Common myeloid progenitor, CD34-positive (primary cell): ENCODE measurements around the gene CFAP45.

Experiments
- CTCF ChIA-PET: fragments of 350-600 bp; sonication (Branson Sonifier 250); formaldehyde crosslinking; loops from one replicate; lab custom pipeline; 2021; ENCODE audit warnings: antibody characterized with exemption; lab: Charles Lee
- POLR2A ChIA-PET: fragments of 350-600 bp; sonication (Branson Sonifier 250); formaldehyde crosslinking; loops from one replicate; lab custom pipeline; 2021; ENCODE audit warnings: antibody characterized with exemption; lab: Charles Lee
- DNase-seq, 3 donors: peaks; one replicate each; pipeline versions ENCODE4 v3.0.0 to v3.0.0-alpha.2; 2013
- H3K27ac ChIP-seq, 2 experiments: 1 replicate in 1 of 2; 2 replicates in 1 of 2; pipeline ENCODE4 v1.7.0; 2013; ENCODE audit warnings: inconsistent platforms in 2 of 2, low read length in 2 of 2, mild to moderate bottlenecking in 2 of 2, low read depth in 1 of 2, moderate library complexity in 1 of 2; ENCODE audit not compliant: severe bottlenecking in 2 of 2, insufficient read depth in 1 of 2, poor library complexity in 1 of 2
- H3K27me3 ChIP-seq, 5 experiments: replicated peaks in 2 of 5; 1 replicate in 3 of 5; 2 replicates in 2 of 5; pipeline versions ENCODE4 v1.6.1 to v1.7.0; 2013; ENCODE audit warnings: low read length in 4 of 5, mild to moderate bottlenecking in 2 of 5, moderate library complexity in 2 of 5, inconsistent platforms in 1 of 5; ENCODE audit not compliant: insufficient read depth in 5 of 5, control insufficient read depth in 4 of 5
- H3K36me3 ChIP-seq, 4 experiments: 1 replicate in 2 of 4; 2 replicates in 2 of 4; pipeline versions ENCODE4 v1.6.1 to v1.7.0; 2013; ENCODE audit warnings: low read length in 3 of 4, control low read depth in 1 of 4, mild to moderate bottlenecking in 1 of 4; ENCODE audit not compliant: control insufficient read depth in 4 of 4, insufficient read depth in 4 of 4
- H3K4me1 ChIP-seq, 4 experiments: 1 replicate in 3 of 4; 2 replicates in 1 of 4; pipeline versions ENCODE4 v1.6.1 to v1.7.1; 2013; ENCODE audit warnings: low read length in 3 of 4, mild to moderate bottlenecking in 3 of 4, control low read depth in 1 of 4, inconsistent platforms in 1 of 4, moderate library complexity in 1 of 4; ENCODE audit not compliant: control insufficient read depth in 4 of 4, insufficient read depth in 4 of 4; ENCODE audit errors: control extremely low read depth in 1 of 4
- H3K4me3 ChIP-seq, 7 experiments: 1 replicate in 4 of 7; 2 replicates in 3 of 7; pipeline versions ENCODE4 v1.5.1 to v1.7.0; 2013; ENCODE audit warnings: mild to moderate bottlenecking in 7 of 7, low read length in 6 of 7, moderate library complexity in 6 of 7, inconsistent platforms in 2 of 7, low read depth in 2 of 7, control low read depth in 1 of 7; ENCODE audit not compliant: insufficient read depth in 4 of 7, control insufficient read depth in 1 of 7; ENCODE audit errors: extremely low read depth in 1 of 7
- H3K9me3 ChIP-seq, 5 experiments: 1 replicate in 4 of 5; 2 replicates in 1 of 5; pipeline versions ENCODE4 v1.6.1 to v1.7.1; 2013; ENCODE audit warnings: low read length in 4 of 5, mild to moderate bottlenecking in 2 of 5, inconsistent platforms in 1 of 5, low read depth in 1 of 5, moderate library complexity in 1 of 5; ENCODE audit not compliant: control insufficient read depth in 4 of 5, insufficient read depth in 2 of 5; ENCODE audit errors: control extremely low read depth in 1 of 5
- WGBS: methylation state at CpG from one replicate; pipeline ENCODE4 v1.1.5; 2013; ENCODE audit not compliant: insufficient coverage; 5-methylcytosine and 5-hydroxymethylcytosine counted together

CFAP45 gene

DNA sequence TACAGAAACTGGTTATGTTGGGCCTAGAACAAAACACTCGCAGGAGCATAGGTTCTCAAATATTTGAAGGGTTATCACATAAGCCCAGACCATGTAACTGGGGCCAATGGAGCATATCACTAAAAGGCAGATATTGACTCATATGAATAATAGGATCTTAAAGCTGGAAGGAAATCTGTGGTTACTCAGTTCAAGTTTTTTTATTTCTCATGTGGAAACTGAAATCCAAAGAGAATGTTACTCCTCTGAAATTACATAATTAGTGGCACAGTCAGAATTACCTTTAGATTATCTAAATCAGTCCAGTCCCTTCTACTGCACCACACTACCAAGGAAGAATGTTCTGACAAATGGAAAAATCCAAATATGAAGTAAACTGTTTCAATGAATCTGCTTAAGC is 61.2 kb downstream of the CFAP45 start:
- Histone ChIP-seq H3K27ac (no peak overlapping the region), H3K36me3 (no peaks in the 10 kb centered on the region), H3K27me3 (no peaks in the 10 kb centered on the region), H3K4me1 (peaks cover 0 to 5% (median 0%) of the 10 kb centered on the region in 4 experiments), H3K4me3 (no peak overlapping the region), H3K9me3 (no peaks in the 10 kb centered on the region)
- DNase-seq = peak; percentile 56 to 82 (median 68)
- CTCF ChIA-PET = interaction anchor here (1.3 to 3.7 kb wide), 3 partner anchors 15 to 54 kb away, joined by 3 to 17 read pairs (median 7); no protein-coding TSS in a partner anchor
- POLR2A ChIA-PET = no interaction called here
- WGBS = 14% methylated on average over 1 of the region's 1 CpG

DNA sequence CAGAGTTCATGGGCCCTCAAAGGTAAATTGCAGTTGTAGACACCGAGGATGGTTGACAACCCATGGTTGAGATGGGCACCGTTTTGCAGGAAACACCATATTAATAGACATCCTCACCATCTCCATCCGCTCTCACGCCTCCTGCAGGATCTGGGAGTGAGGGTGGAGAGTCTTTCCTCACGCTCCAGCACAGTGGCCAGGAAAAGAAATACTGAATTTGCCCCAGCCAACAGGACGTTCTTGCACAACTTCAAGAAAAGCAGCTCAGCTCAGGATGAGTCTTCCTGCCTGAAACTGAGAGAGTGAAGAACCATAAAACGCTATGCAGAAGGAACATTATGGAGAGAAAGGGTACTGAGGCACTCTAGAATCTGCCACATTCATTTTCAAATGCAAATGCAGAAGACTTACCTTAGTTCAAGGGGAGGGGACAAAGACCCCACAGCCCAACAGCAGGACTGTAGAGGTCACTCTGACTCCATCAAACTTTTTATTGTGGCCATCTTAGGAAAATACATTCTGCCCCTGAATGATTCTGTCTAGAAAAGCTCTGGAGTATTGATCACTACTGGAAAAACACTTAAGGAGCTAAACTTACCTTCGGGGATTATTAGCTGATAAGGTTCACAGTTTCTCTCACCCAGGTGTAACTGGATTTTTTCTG is 64.0 kb downstream of the CFAP45 start:
- H3K4me3 ChIP-seq = no peak overlapping the region
- H3K27ac ChIP-seq = no peak overlapping the region
- H3K4me1 ChIP-seq = peaks cover 0 to 5% (median 0%) of the 10 kb centered on the region in 4 experiments
- H3K27me3 ChIP-seq = no peaks in the 10 kb centered on the region
- no peaks in the 10 kb centered on the region for H3K36me3 ChIP-seq
- H3K9me3 ChIP-seq = no peaks in the 10 kb centered on the region
- POLR2A ChIA-PET = no interaction called here
- 100% methylated on average over 4 of the region's 8 CpGs for WGBS
- CTCF ChIA-PET = interaction anchor here (0.8 to 1.6 kb wide), 4 partner anchors 15 to 100 kb away, joined by 3 to 13 read pairs (median 3); no protein-coding TSS in a partner anchor
- peak in 1 of 3 donors; percentile 25 for DNase-seq

DNA sequence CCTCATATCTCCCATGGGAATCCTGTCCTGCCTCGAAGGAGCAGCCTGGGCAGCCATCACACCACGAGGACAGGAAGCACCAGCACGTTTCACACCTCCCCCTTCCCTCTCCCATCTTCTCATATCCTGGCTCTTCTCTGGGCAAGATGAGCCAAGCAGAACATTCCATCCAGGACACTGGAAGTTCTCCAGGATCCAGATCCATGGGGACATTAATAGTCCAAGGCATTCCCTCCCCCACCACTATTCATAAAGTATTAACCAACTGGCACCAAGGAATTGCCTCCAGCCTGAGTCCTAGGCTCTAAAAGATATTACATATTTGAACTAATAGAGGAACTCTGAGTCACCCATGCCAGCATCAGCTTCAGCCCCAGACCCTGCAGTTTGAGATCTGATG is 64.6 kb downstream of the CFAP45 start:
- H3K4me1 ChIP-seq = peaks cover 0 to 5% (median 0%) of the 10 kb centered on the region in 4 experiments
- no peak for DNase-seq

DNA sequence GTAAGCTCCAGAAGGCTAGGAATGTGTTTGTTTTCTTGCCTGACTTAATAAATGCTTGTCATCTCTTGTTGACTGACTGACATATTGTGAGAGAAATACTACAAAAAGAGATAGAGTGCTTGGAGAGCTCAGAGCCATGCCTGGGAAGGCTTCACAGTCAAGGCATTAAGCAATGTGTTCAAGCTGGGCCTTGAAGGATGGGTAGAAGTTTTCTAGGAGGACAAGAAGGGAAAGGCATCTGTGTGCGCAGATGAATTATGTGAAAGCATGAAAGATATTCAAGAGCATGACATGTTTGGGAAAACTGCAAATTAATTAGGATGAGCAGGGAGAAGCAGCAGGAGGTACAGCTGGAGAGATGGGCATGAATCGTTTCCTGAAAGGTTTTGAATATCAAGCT is 67.7 kb downstream of the CFAP45 start:
- Histone ChIP-seq H3K4me3 (no peak overlapping the region), H3K36me3 (no peaks in the 10 kb centered on the region), H3K27me3 (no peaks in the 10 kb centered on the region), H3K9me3 (no peaks in the 10 kb centered on the region), H3K4me1 (peaks cover 0 to 4% (median 1%) of the 10 kb centered on the region in 4 experiments), H3K27ac (no peak overlapping the region)
- no peak for DNase-seq
- 100% methylated on average over 2 of the region's 2 CpGs for WGBS
- CTCF ChIA-PET = interaction anchor here (0.7 to 11.9 kb wide), 10 partner anchors 9 to 107 kb away, joined by 3 to 111 read pairs (median 4); partner anchors contain the start of gene FCRL6
- POLR2A ChIA-PET = interaction anchor here (1.1 kb wide), 1 partner anchor 33 kb away, joined by 4 read pairs; no protein-coding TSS in a partner anchor

More for the DNA sequence above, 64.6 kb downstream of the CFAP45 start:
- ChIA-PET POLR2A (no interaction called here), CTCF (interaction anchor here (1.0 to 1.6 kb wide), 2 partner anchors 14 to 101 kb away, joined by 3 read pairs; no protein-coding TSS in a partner anchor)
- H3K4me3 ChIP-seq = no peak overlapping the region
- no peaks in the 10 kb centered on the region for H3K36me3 ChIP-seq
- no peaks in the 10 kb centered on the region for H3K27me3 ChIP-seq
- H3K27ac ChIP-seq = no peak overlapping the region
- WGBS = 83% methylated on average over 1 of the region's 3 CpGs
- H3K9me3 ChIP-seq = no peaks in the 10 kb centered on the region

DNA sequence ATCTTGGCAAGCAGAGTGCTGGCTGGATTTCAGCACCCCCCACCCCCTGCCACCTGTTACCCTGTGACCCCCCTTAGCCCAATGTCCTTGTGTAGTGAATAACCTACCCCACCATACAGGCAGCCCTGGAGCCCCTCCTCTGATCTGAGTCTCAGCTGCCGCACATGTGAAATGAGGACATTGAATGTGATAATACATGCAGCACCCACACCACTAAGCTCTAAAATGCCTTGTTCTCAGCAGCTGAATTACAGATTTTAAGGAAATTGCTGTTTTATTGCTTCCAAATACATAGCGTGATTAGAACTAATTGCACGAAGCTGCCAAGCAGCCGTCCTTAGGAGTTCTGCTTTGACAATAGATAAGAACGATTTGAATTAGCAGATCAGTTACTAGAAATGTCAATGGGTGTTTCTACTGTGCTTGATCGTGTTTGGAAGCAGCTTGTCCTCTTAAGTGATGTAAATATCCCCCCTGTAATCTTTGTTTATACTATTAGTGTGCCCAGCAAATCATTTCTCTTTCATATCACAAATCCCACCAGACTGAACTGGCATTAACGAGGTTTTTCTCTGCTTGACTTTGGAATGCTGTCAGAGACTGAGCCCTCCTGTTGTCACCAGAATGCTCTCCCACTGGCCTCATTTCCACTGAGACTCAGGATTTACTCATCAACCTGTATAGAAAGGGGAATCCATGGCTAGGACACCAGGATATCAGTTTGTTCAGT is 68.4 kb downstream of the CFAP45 start:
- ChIA-PET POLR2A (interaction anchor here (1.1 kb wide), 1 partner anchor 33 kb away, joined by 4 read pairs; no protein-coding TSS in a partner anchor), CTCF (interaction anchor here (0.7 to 11.9 kb wide), 10 partner anchors 10 to 60 kb away, joined by 3 to 111 read pairs (median 5); partner anchors contain the start of gene FCRL6)
- WGBS = 95% methylated on average over 5 of the region's 7 CpGs
- Histone ChIP-seq H3K27me3 (no peaks in the 10 kb centered on the region), H3K9me3 (no peaks in the 10 kb centered on the region), H3K36me3 (no peaks in the 10 kb centered on the region), H3K4me1 (peaks cover 0 to 10% (median 5%) of the 10 kb centered on the region in 4 experiments), H3K27ac (no peak overlapping the region), H3K4me3 (no peak overlapping the region)
- DNase-seq = no peak

DNA sequence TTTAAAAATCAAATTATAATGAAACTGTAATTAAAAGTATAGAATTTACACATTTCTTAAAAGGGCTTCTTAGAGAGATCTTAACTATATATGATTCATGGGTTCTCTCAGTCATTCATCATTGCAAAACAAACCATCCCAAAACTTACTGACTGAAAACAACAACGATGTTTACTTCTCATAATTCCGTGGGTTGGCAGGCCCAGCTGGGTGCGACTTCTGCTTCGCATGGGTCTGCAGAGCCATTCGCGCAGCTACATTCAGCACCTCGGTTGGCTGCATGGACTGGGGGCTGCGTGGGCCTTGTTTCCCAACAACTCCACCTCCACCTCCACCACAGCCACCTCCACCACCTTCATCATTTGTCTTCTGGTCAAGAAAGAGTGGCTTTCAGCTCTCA is 69.2 kb downstream of the CFAP45 start:
- POLR2A ChIA-PET = interaction anchor here (1.1 kb wide), 1 partner anchor 62 kb away, joined by 3 read pairs; no protein-coding TSS in a partner anchor
- H3K27me3 ChIP-seq = no peaks in the 10 kb centered on the region
- DNase-seq = no peak
- no peaks in the 10 kb centered on the region for H3K9me3 ChIP-seq
- H3K4me3 ChIP-seq = no peak overlapping the region
- peaks cover 2 to 18% (median 14%) of the 10 kb centered on the region in 4 experiments for H3K4me1 ChIP-seq
- WGBS = 92% methylated on average over 6 of the region's 8 CpGs
- no peak overlapping the region for H3K27ac ChIP-seq
- H3K36me3 ChIP-seq = no peaks in the 10 kb centered on the region
- CTCF ChIA-PET = interaction anchor here (0.7 to 11.9 kb wide), 9 partner anchors 11 to 61 kb away, joined by 3 to 111 read pairs (median 7); partner anchors contain the start of gene FCRL6
